ENCODE results near the gene MAT2A. TPM values are rescaled to one million over a fixed set of nuclear protein-coding genes. Genes with fewer than 3 reads are reported as not detected.
A peak's percentile ranks its signal among the peaks of the same experiment; 100 is the strongest.

MAT2A gene
- total and polyA plus RNA-seq, 2 of the 8 experiments (the other 6 are each of a cell fraction or from before 2014, with no cell fraction given), result 255 to 307 TPM

GRCh38 chr2:85540133-85540648, 1.2 kb downstream of the MAT2A start (continued):
- TF ChIP-seq SAP30 (IDR thresholded peaks at IDR 0.05; ENCODE audit: insufficient read depth, insufficient replicate concordance, low read length) (peak; percentile 66), RNF2 (IDR thresholded peaks at IDR 0.05; ENCODE audit: borderline replicate concordance, low read depth, low read length, missing control alignments, poor library complexity, severe bottlenecking) (no peak), TAF7 (optimal IDR thresholded peaks at IDR 0.05; ENCODE audit: borderline replicate concordance, low read depth, low read length) (no peak), POU5F1 (IDR thresholded peaks at IDR 0.05; ENCODE audit: low read depth, low read length) (no peak)

Measured in H1 (cell line).